Measurements from ENCODE around the gene CHCHD3.

Gene CHCHD3

GRCh38 chr7:132791036-132791435, 290.9 kb downstream of the CHCHD3 start:
- Histone ChIP-seq H3K36me3 (ENCODE audit: control insufficient read depth, insufficient read depth, low read length) (peaks cover 2% of the 10 kb centered on the region; the same call in 1 of the 2 replicates), H3K27ac (ENCODE audit: low read depth, low read length) (no peak overlapping the region), H3K27me3 (ENCODE audit: control insufficient read depth, insufficient read depth, low read length) (no peaks in the 10 kb centered on the region), H3K4me3 (ENCODE audit: low read depth, low read length) (no peak overlapping the region), H3K4me1 (ENCODE audit: control insufficient read depth, insufficient read depth, low read length) (no peaks in the 10 kb centered on the region), H3K9me3 (ENCODE audit: control insufficient read depth, insufficient read depth, low read depth, low read length) (no peaks in the 10 kb centered on the region), H3K9ac (ENCODE audit: low read length) (no peak overlapping the region)

GRCh38 chr7:132790104-132790503, 291.8 kb downstream of the CHCHD3 start:
- H3K9me3 ChIP-seq (ENCODE audit: control insufficient read depth, insufficient read depth, low read depth, low read length) = no peaks in the 10 kb centered on the region
- no peaks in the 10 kb centered on the region for H3K27me3 ChIP-seq (ENCODE audit: control insufficient read depth, insufficient read depth, low read length)
- no peak overlapping the region for H3K4me3 ChIP-seq (ENCODE audit: low read depth, low read length)
- H3K36me3 ChIP-seq (ENCODE audit: control insufficient read depth, insufficient read depth, low read length) = peaks cover 9% of the 10 kb centered on the region; the same call in 1 of the 2 replicates
- no peak overlapping the region for H3K27ac ChIP-seq (ENCODE audit: low read depth, low read length)
- H3K4me1 ChIP-seq (ENCODE audit: control insufficient read depth, insufficient read depth, low read length) = no peaks in the 10 kb centered on the region
- no peak overlapping the region for H3K9ac ChIP-seq (ENCODE audit: low read length)

- Histone ChIP-seq H3K4me3 (ENCODE audit: low read depth, low read length) (no peak overlapping the region), H3K27ac (ENCODE audit: low read depth, low read length) (no peak overlapping the region), H3K36me3 (ENCODE audit: control insufficient read depth, insufficient read depth, low read length) (0 out of 2 replicates have a peak, but pooled peaks cover 8% of the 10 kb centered on the region), H3K27me3 (ENCODE audit: control insufficient read depth, insufficient read depth, low read length) (no peaks in the 10 kb centered on the region), H3K9ac (ENCODE audit: low read length) (no peak overlapping the region), H3K9me3 (ENCODE audit: control insufficient read depth, insufficient read depth, low read depth, low read length) (no peaks in the 10 kb centered on the region), H3K4me1 (ENCODE audit: control insufficient read depth, insufficient read depth, low read length) (no peaks in the 10 kb centered on the region)
These were observed 292.6 kb downstream of the CHCHD3 start for GRCh38 chr7:132789281-132789680.

- 0 out of 2 replicates have a peak, but pooled peaks cover 8% of the 10 kb centered on the region for H3K36me3 ChIP-seq (ENCODE audit: control insufficient read depth, insufficient read depth, low read length)
- H3K4me3 ChIP-seq (ENCODE audit: low read depth, low read length) = no peak overlapping the region
- H3K27ac ChIP-seq (ENCODE audit: low read depth, low read length) = no peak overlapping the region
- H3K27me3 ChIP-seq (ENCODE audit: control insufficient read depth, insufficient read depth, low read length) = no peaks in the 10 kb centered on the region
- 0 out of 2 replicates have a peak, but pooled peaks cover 4% of the 10 kb centered on the region for H3K4me1 ChIP-seq (ENCODE audit: control insufficient read depth, insufficient read depth, low read length)
- no peak overlapping the region for H3K9ac ChIP-seq (ENCODE audit: low read length)
- no peaks in the 10 kb centered on the region for H3K9me3 ChIP-seq (ENCODE audit: control insufficient read depth, insufficient read depth, low read depth, low read length)
These were observed 296.0 kb downstream of the CHCHD3 start for GRCh38 chr7:132785870-132786269.

GRCh38 chr7:132784406-132784805, 297.5 kb downstream of the CHCHD3 start:
- Histone ChIP-seq H3K9ac (ENCODE audit: low read length) (no peak overlapping the region), H3K36me3 (ENCODE audit: control insufficient read depth, insufficient read depth, low read length) (0 out of 2 replicates have a peak, but pooled peaks cover 8% of the 10 kb centered on the region), H3K4me1 (ENCODE audit: control insufficient read depth, insufficient read depth, low read length) (0 out of 2 replicates have a peak, but pooled peaks cover 4% of the 10 kb centered on the region), H3K27me3 (ENCODE audit: control insufficient read depth, insufficient read depth, low read length) (no peaks in the 10 kb centered on the region), H3K27ac (ENCODE audit: low read depth, low read length) (peak overlapping the region; percentile 4; the same call in 1 of the 2 replicates), H3K9me3 (ENCODE audit: control insufficient read depth, insufficient read depth, low read depth, low read length) (no peaks in the 10 kb centered on the region), H3K4me3 (ENCODE audit: low read depth, low read length) (no peak overlapping the region)

- H3K36me3 ChIP-seq (ENCODE audit: control insufficient read depth, insufficient read depth, low read length) = 0 out of 2 replicates have a peak, but pooled peaks cover 8% of the 10 kb centered on the region
- H3K9ac ChIP-seq (ENCODE audit: low read length) = no peak overlapping the region
- H3K4me3 ChIP-seq (ENCODE audit: low read depth, low read length) = no peak overlapping the region
- H3K4me1 ChIP-seq (ENCODE audit: control insufficient read depth, insufficient read depth, low read length) = 0 out of 2 replicates have a peak, but pooled peaks cover 4% of the 10 kb centered on the region
- no peaks in the 10 kb centered on the region for H3K9me3 ChIP-seq (ENCODE audit: control insufficient read depth, insufficient read depth, low read depth, low read length)
- H3K27me3 ChIP-seq (ENCODE audit: control insufficient read depth, insufficient read depth, low read length) = no peaks in the 10 kb centered on the region
- peak overlapping the region; percentile 4; the same call in 1 of the 2 replicates for H3K27ac ChIP-seq (ENCODE audit: low read depth, low read length)
These were observed 298.1 kb downstream of the CHCHD3 start for GRCh38 chr7:132783824-132784223.

GRCh38 chr7:132782777-132783640, 298.9 kb downstream of the CHCHD3 start:
- Histone ChIP-seq H3K36me3 (ENCODE audit: control insufficient read depth, insufficient read depth, low read length) (0 out of 2 replicates have a peak, but pooled peaks cover 8% of the 10 kb centered on the region), H3K9ac (ENCODE audit: low read length) (no peak overlapping the region), H3K27me3 (ENCODE audit: control insufficient read depth, insufficient read depth, low read length) (no peaks in the 10 kb centered on the region), H3K9me3 (ENCODE audit: control insufficient read depth, insufficient read depth, low read depth, low read length) (no peaks in the 10 kb centered on the region), H3K4me1 (ENCODE audit: control insufficient read depth, insufficient read depth, low read length) (0 out of 2 replicates have a peak, but pooled peaks cover 4% of the 10 kb centered on the region), H3K4me3 (ENCODE audit: low read depth, low read length) (no peak overlapping the region), H3K27ac (ENCODE audit: low read depth, low read length) (no peak overlapping the region)

- H3K4me1 ChIP-seq (ENCODE audit: control insufficient read depth, insufficient read depth, low read length) = 0 out of 2 replicates have a peak, but pooled peaks cover 4% of the 10 kb centered on the region
- 0 out of 2 replicates have a peak, but pooled peaks cover 5% of the 10 kb centered on the region for H3K36me3 ChIP-seq (ENCODE audit: control insufficient read depth, insufficient read depth, low read length)
- H3K27me3 ChIP-seq (ENCODE audit: control insufficient read depth, insufficient read depth, low read length) = no peaks in the 10 kb centered on the region
- no peaks in the 10 kb centered on the region for H3K9me3 ChIP-seq (ENCODE audit: control insufficient read depth, insufficient read depth, low read depth, low read length)
- H3K4me3 ChIP-seq (ENCODE audit: low read depth, low read length) = no peak overlapping the region
- H3K27ac ChIP-seq (ENCODE audit: low read depth, low read length) = no peak overlapping the region
- no peak overlapping the region for H3K9ac ChIP-seq (ENCODE audit: low read length)
These were observed 301.1 kb downstream of the CHCHD3 start for GRCh38 chr7:132780822-132781221.

- Histone ChIP-seq H3K4me3 (ENCODE audit: low read depth, low read length) (no peak overlapping the region), H3K36me3 (ENCODE audit: control insufficient read depth, insufficient read depth, low read length) (no peaks in the 10 kb centered on the region), H3K27ac (ENCODE audit: low read depth, low read length) (no peak overlapping the region), H3K4me1 (ENCODE audit: control insufficient read depth, insufficient read depth, low read length) (0 out of 2 replicates have a peak, but pooled peaks cover 4% of the 10 kb centered on the region), H3K27me3 (ENCODE audit: control insufficient read depth, insufficient read depth, low read length) (no peaks in the 10 kb centered on the region), H3K9ac (ENCODE audit: low read length) (no peak overlapping the region), H3K9me3 (ENCODE audit: control insufficient read depth, insufficient read depth, low read depth, low read length) (no peaks in the 10 kb centered on the region)
These were observed 302.7 kb downstream of the CHCHD3 start for GRCh38 chr7:132779164-132779563.

- Histone ChIP-seq H3K9ac (ENCODE audit: low read length) (no peak overlapping the region), H3K27ac (ENCODE audit: low read depth, low read length) (no peak overlapping the region), H3K9me3 (ENCODE audit: control insufficient read depth, insufficient read depth, low read depth, low read length) (no peaks in the 10 kb centered on the region), H3K36me3 (ENCODE audit: control insufficient read depth, insufficient read depth, low read length) (no peaks in the 10 kb centered on the region), H3K27me3 (ENCODE audit: control insufficient read depth, insufficient read depth, low read length) (no peaks in the 10 kb centered on the region), H3K4me1 (ENCODE audit: control insufficient read depth, insufficient read depth, low read length) (0 out of 2 replicates have a peak, but pooled peaks cover under 1% of the 10 kb centered on the region), H3K4me3 (ENCODE audit: low read depth, low read length) (no peak overlapping the region)
These were observed 303.1 kb downstream of the CHCHD3 start for GRCh38 chr7:132778761-132779160.

GRCh38 chr7:132777956-132778355, 303.9 kb downstream of the CHCHD3 start:
- Histone ChIP-seq H3K9ac (ENCODE audit: low read length) (no peak overlapping the region), H3K4me1 (ENCODE audit: control insufficient read depth, insufficient read depth, low read length) (no peaks in the 10 kb centered on the region), H3K9me3 (ENCODE audit: control insufficient read depth, insufficient read depth, low read depth, low read length) (no peaks in the 10 kb centered on the region), H3K36me3 (ENCODE audit: control insufficient read depth, insufficient read depth, low read length) (no peaks in the 10 kb centered on the region), H3K27ac (ENCODE audit: low read depth, low read length) (no peak overlapping the region), H3K4me3 (ENCODE audit: low read depth, low read length) (no peak overlapping the region), H3K27me3 (ENCODE audit: control insufficient read depth, insufficient read depth, low read length) (no peaks in the 10 kb centered on the region)
